ENCODE data around the gene FLVCR2.
A peak's percentile ranks its signal among the peaks of the same experiment; 100 is the strongest.

Gene FLVCR2

DNA sequence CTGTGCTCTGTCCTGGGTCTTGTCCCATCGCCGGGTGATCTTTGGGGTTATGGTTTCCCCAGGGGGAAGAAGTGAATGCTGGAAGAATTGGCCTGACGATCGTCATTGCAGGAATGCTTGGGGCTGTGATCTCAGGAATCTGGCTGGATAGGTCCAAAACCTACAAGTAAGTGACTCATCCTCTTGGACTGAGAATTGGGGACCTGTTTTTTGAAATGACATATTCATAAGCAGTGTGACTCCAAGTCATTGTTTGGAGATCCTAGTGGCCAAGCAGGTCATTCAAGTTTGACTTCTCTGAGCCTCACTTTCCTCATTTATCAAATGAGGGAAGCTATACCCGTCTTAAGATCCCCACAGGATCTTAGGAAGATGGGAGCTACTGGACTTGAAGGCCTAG lies 56.4 kb downstream of the FLVCR2 start:
- DNase-seq, result no peak

DNA sequence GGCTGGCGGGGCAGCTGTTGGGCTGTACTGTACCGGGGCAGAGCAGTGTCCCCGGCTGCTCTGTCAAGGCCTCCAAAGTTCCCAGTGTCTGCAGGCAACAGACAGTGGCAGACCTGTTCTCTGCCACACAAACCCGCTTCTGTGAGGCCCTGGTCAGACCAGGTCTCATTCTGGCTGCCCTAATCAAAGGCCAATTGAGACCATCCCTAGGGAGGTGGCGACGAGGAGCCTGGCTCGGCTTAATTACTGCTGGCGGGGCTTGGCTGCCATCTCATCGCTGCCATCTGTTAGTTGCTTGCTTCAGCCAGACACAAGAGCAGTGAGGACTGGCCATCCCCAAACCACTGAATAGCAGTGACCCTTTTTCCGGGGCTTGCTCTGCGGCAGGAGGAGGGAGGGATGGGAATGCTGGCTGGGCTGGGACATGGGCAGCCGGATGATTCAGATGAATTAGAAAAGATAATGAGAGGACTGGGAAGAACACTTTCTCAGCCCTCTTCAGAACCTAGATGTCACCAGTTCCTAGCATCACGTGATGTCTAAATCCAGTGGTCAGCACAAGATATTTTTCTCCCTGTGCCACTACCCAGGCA lies 57.8 kb downstream of the FLVCR2 start:
- DNase-seq, result no peak

DNA sequence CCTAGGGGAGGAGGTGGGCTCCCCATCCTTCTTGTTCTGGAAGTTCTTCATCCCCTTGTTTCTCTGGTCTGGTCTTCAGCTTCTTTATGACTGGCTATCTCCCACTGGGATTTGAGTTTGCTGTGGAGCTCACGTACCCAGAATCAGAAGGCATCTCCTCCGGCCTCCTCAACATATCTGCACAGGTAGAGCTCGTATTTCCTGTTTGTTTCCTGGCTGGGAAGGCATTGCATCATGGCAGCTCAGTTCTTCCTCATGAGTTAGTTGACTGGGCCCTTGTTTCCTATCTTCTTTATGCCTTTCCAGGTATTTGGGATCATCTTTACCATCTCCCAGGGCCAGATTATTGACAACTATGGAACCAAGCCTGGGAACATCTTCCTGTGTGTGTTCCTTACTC lies 62.5 kb downstream of the FLVCR2 start:
- no peak for DNase-seq

DNA sequence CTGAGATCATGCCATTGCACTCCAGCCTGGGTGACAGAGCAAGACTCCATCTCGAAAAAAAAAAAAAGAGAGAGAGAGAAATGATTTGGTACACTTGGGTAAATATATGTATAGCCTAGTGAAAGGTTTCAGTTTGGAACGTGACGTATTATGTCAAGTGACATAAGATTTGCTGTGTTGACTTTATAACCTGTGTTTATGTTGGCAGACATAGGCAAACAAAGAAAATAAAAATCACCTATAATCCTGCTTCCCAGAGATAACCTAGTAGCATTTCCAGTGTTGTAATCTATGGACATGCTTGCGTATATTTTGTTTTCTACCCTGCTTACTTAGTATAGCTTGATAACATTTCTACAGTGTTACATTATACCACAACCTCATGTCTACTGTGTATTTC lies 65.6 kb downstream of the FLVCR2 start:
- no peak for DNase-seq

DNA sequence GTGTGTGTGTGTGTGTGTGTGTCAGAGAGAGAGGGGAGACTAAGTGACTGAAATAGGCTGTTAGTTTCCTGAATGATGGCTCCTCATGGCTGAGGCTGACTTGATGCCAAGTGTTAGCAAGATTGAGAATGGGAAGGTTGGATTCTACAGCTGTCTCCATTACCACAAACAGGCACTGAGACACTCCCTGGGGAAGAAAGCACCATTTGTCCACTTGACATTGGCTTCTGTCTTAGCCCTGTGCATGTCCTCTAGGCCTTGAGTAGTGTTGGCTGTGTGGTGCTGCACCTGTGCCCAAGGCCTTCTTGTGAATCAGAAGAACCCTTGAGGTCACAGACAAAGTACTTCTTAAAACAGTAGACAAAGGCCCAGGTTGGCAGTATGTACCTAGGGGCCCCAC lies 66.6 kb downstream of the FLVCR2 start:
- DNase-seq, result no peak

DNA sequence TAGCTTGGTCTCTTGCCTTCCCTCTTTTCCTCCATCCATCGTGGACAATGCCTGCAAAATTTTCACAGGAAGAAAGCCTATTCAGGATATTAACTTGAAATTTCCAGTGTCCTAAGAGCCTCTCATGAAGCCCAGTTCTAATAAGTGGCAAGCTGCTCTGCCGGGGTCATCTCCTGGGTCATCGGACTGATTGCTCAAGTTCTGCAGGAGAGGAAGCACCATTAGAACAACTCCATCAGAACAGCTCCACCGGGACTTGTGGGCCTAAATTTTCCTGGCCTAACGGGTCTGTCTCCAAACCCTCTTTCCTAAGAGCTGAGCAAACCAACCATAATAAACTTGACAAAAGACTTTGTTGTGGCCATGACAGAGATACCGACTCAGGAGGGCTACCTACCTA lies 68.3 kb downstream of the FLVCR2 start:
- DNase-seq, result no peak

DNA sequence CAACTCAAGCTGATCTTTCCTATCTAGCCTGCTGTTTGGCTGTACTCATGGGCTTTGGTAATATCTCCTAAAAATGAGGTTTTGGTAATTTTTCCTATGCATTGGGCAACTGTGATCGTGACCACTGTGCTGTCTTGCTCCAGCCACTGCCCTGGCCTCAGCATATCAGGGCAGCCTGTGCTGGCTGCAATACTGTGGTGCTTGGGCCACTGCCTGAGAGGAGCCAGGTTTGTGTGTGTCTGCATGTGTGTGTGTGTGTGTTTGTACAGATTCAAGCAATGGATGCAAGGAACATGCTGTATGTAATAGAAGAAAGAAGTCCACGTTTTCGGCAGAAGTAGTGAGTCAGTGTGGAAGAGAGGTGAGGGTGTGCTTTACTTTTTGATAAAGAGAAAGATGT lies 69.2 kb downstream of the FLVCR2 start:
- DNase-seq, result no peak

DNA sequence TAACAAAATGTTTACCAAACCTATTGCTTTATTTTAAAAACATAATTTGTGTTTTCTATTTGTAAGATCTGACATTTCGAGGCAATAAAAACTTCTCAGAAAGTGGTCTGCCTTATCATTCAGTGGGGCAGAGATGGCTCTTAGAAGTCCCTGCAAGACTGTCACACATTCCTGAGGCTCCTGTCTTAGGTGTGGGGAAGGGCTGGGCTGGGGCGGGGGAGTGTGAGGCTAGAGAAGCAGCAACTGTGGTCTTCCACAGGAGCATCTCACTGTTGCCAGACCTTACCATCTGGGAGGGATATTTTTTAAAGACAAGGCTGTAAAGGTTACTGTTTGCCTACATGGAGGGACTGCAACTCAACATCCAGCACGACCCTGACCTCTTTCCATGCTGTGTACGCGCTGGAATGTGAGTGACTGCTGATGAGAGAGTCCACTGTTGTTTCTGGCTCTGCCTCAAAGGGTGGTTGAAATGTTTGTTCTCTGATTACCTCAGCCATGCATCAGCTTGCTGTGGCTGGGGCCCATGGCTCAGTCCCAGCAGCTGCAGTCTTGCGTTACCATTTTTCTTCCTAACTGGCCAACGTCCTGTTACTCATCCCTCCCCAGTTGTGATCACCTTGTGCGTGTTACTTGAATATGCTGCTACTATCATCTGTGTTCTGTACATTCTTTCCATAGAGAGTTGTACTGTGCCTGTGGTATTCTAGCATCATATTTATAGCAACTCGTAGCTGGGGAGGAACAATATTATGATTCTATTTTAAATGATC lies 69.8 kb downstream of the FLVCR2 start:
- no peak for DNase-seq

DNA sequence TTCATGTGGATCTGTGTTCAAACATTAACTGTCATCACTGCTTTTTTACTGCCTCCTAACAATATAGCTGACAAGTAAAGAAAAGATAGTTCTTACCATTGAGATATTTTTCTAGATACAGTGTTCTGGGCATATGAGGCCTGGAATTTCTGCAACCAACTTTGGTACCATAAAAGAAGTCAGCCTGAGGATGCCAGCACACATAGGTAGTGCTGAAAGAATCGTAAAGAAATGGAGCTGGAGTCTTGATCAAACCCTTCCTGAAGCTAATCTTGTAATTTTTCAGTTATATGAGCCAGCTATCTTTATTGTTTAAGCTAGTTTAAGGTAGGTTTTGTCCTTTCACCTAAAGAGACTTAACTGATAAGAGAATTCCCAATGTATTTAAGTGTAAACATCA lies 70.9 kb downstream of the FLVCR2 start:
- DNase-seq, result no peak

DNA sequence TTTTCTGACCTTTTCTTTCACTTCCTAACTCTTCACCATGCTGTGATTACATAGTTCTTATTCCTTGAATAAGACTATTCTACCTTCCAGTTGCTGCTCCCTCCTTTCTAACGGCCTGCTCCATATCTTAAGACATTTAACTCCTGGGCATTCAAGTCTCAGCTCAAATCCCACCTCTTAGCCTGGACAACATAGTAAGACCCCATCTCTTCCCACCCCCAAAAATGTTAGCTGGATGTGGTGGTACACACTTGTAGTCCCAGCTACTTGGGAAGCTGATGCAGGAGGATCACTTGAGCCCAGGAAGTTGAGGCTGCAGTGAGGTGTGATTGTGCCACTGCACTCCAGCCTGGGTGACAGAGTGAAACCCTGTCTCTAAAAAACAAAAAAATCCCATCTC lies 71.4 kb downstream of the FLVCR2 start:
- no peak for DNase-seq

DNA sequence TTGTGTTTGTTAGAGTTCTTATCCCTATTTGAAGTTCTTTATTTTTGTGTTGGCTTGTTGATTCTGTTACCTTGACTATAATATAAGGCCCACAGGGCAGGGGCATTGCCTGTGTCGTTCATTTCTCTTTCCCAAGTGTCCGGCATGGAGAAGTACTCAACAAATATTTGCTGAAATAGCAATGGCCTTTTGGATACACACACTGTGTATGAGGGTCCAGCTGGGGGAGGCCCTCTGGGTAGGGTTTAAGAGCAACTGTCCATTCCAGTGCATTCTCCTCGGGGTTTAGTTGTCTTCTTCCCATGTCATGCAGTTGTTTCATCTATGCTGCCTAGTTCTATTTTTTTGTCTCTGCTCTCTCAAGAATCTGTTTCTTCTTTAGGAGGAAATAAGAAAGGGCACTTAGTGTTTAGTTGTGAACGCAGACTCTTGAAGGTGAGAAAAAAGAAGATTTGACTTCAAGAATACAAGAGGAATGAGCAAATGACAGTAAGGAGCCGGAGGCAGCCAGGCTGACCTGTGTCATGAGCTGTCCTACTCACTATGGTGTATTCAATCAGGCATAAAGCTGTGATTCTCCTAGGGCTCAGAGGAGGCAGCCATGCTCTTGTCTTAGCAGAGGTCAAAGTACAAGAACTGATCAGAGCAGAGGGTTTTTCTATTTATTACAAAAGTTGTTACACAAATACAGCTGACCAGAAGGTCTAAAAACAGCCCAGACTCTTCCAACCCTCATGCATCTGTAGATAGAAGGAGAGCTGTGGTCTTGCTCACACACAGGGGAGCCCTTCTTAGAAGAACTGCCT lies 72.0 kb downstream of the FLVCR2 start:
- DNase-seq, result no peak

DNA sequence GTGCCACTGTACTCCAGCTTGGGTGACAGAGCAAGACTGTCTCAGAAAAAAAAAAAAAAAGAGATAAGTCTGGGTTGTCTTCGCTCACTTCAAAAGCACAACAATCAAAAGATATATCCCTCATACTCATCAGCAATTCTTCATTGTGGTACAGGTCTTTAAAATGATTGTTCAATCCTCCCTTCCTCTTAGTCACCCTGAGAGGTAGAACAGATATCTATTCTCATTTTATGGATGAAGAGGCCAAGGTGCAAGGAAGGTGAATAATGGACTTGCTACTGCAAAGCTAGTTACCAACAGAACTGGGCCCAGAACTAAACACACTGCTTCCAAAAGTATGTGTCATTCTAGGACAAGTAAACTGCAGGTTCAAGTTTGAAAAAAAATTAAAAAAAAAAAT lies 75.1 kb downstream of the FLVCR2 start:
- no peak for DNase-seq

DNA sequence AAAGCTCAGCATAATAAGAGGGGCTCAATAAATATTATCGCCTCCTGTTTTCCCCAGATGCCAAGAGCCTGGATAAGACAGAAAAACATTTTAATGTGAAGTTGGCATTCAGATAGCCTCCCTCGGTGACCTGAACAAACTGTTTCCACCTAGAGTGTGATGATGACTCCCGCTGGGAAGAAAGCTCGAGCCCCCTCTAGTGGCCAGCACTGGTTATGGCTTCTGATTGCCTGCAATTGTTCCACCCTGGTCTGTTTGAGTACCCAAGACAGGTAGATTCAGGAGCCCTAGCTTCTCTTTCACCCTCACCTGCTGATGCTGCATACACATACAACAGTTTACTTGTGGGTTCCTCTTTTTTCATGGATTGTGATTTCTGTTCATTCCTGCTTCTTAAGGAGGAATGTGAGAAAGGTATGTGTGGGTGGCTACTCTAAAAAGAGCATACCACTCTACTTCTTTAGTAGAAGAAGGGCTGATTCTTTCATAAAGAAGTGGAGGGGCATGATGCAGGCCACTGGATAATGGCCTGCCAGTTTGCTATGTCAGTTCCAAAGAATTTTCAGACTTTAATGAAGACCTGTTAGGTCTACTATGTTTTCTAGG lies 75.8 kb downstream of the FLVCR2 start:
- DNase-seq, result peak; percentile 13

DNA sequence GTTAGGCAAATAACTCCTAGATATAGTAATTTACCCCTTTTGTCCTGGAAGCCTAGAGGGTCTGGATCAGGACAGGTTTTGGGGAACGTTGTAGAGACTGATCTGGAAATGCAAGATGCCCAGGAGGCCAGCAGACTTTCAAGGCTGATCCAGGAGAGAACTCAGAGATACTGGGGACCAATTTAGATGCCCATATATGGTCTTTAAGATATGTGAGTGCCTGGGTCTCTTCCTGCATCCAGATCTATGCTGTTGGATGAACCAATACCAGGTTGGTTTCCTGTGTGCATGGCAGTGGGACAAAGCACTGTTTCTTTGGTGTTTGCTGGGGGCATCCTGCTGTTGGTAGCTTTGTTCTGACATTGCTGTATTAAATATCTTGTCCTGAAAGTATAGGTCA lies 76.8 kb downstream of the FLVCR2 start:
- DNase-seq, result no peak

DNA sequence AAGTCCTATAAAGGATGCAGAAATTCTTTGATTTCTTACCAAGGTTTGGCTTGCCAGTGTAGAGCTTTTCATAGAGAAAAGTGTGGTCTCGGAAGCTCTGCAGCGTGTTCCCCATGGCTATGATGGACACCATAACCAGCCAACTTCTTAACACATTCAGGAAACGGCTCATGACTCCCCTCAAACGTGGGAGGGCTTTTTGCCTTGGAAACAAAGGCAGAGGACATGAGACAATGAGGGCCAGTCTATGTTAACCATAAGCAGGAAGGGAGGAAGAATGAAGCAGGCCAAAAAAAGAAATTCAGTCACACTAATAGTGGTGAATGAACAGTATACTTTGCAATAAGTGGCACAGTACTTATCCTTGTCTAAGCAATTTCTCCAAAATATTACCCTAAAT lies 78.9 kb downstream of the FLVCR2 start:
- DNase-seq, result no peak

DNA sequence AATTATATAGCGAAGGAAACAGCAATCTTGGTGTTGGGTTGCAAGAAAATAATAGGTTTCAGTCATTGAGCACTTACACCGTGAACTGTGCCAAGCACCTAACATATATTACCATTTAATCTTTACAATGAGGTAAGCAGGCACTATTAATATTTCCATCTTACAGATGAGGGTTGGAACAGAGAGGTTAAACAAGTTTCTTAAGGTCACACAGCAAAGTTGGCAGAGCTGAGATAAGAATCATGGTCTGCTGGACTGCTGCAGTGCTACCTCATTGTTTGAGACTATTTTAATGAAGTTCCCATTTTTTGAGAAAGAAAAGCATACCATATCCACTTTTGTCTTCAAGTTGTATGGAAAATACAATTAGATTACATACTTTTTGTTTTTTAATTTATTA lies 80.5 kb downstream of the FLVCR2 start:
- no peak for DNase-seq

DNA sequence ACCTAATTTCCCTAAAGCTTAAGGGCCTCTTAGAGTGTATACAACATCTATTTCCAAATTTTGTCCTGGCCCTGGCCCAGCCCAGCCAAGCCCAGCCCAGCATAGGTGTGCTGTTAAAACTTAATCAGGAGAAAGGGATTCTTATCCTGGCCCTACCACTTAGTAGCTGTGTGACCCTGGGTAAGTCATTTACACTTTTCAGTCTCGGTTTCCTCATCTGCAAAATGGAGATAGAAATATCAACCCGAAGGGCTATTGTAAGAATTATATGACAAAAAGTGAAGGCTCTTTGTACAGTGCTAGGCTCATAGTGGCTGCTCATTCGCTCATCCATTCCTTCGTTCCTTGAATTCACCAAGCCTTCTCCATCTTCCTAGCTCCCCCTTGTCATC lies 81.8 kb downstream of the FLVCR2 start:
- no peak for DNase-seq

DNA sequence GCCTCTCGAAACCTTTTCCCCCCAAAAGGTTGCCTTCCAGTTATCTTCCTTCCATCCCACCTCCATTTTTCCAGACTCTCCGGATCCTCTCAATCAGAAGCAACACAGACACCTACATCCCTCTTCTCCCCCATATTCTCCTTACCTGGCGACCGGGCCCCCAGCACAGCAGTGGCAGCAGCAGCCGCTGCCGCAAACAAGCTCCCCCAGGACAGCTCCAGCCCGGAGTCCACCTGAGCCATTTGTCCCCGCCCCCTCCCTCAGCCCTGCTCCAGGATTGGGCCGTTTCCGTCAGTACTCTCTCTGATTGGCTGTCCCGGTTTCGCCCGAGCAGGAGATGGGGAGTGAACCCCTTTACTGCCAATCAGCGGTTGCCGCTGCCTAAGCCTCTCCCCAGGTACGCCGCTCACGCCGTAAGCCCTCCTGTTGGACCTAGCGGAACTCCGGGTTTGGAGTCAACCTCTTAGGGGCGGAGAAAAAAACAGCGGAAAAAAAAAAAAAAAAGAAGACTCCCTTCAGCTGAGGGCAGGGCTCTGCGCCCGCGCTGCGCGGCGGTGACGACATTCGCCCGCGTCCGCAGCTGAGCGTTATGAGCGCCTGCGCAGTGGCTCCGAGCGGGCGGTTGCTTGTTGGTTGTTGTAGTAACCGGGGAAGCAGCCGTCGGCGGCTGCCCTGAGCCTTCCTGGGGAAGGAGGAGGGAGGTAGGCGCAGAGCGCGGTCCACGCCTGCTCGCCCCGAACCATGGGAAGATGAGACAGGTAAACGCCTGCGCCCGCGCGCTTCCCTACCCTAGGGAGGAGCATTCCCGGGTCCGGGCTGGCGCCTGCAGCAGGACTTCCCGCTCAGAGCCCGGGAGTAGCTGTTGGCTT lies 82.4 kb downstream of the FLVCR2 start, which contains the start of the genes ERG28 and TTLL5:
TSS of gene ERG28 (minus strand) at position 247 of the 869 bp plus-strand sequence. CDS start 3,374 bp downstream, outside the sequence.
TSS of gene TTLL5 (plus strand) at position 617 of the 869 bp plus-strand sequence. CDS start 1,904 bp downstream, outside the sequence.
- peak; percentile 95 for DNase-seq

DNA sequence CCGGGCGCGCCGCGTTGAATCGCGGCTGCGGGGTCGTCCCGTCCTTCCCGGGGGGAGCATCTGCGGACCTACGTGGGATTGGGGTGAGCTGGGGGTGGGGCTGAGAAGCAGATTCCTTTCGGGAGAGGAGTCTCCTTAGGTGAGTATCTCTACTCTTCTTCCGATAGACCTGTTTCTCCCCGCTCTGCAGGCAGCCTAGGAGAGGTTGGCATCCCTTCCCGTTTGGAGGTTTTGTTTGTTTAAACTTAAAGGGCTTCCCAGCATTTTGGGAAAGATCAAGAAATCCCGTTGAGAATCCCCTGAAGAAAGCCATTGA lies 83.0 kb downstream of the FLVCR2 start:
- no peak for DNase-seq

DNA sequence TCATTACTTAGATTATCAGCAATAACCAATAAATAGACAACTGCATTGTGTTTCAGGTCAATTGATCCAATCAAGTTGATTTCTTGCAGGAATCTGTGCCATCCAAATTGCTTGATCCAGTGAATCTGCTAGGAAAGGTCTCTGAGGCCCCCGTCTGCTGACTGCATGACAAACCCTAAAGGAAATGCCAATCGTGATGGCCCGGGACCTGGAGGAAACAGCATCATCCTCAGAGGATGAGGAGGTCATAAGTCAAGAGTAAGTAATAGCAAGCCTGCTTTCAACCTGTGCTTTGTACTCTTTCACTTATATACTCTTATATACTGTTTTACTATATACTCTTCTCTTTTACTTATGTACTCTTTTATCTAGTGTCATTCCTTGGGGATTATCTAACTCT lies 84.5 kb downstream of the FLVCR2 start:
- no peak for DNase-seq

DNA sequence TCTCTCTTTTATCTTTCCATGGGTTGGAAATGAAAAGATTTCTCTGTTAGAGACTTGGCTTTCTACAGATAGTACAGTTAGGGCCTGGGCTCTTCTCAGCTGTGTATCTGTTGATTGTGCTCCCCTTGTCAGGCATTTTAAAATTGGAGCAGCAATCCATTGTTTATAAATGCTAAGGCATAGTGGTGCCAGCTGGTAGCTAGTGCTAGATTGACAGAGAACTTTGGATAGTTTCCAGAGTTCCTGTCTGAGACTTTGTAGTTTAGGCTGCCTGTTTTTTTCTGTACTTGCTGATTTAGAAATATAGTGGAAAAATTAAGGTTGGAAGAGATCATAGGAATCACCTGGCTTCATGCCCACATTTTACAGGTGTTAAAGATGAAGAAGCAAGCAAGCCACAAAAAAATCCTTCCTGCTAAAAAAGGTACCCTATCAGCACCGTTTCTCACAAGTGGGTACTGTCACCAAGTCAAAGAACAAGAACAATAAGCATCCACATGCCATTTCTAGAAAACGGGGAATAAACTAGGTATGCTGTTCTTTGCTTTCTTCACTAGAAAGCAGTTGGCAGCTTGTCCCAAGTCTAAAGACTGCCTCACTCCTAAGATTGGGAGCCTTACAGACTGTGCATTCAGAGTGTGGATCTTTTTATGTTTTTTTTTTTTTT lies 88.8 kb downstream of the FLVCR2 start:
- DNase-seq, result no peak

DNA sequence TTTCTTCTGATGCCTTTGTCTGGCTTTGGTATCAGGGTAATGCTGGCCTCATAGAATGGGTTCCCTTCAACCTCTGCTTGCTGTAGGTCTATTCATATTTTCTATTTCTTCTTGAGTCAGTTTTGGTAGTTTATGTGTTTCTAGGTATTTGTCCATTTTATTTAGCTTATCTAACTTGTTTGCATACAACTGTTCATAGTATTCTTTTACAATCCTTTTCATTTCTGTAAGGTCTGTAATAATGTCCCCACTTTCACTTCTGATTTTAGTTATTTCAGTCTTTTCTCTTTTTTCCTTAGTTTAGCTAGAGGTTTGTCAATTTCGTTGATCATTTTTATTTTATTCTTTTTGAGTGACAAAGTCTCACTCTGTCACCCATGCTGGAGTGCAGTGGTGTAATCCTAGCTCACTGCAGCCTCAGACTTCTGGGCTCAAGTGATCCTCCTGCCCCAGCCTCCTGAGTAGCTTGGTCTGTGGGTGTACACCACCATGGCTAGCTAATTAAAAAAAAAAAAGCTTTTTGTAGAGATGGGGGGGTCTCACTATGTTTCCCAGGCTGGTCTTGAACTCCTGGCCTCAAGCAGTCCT lies 94.3 kb downstream of the FLVCR2 start:
- no peak for DNase-seq
